Testis (tissue), 3 donors: ENCODE measurements around the gene MARS2. TPM values are rescaled to one million over a fixed set of nuclear protein-coding genes. Genes with fewer than 3 reads are reported as not detected.

Experiments used
- DNase-seq: peaks from one replicate; pipeline ENCODE4 v3.0.0-alpha.2; 2019
- H3K27ac ChIP-seq, 2 donors: fragments of 200-600 bp; sonication (generic); one replicate each; pipeline ENCODE4 v1.5.1; 2019
- H3K27me3 ChIP-seq: fragments of 200-600 bp; sonication (generic); one replicate; pipeline ENCODE4 v1.5.1; 2019
- H3K36me3 ChIP-seq: fragments of 200-600 bp; sonication (generic); one replicate; pipeline ENCODE4 v1.5.1; 2017; ENCODE audit warnings: low read depth; ENCODE audit errors: missing control alignments
- H3K4me1 ChIP-seq: fragments of 200-600 bp; sonication (generic); one replicate; pipeline ENCODE4 v1.5.1; 2019
- H3K4me3 ChIP-seq, 2 donors: fragments of 200-600 bp; sonication (generic); one replicate each; pipeline ENCODE4 v1.5.1; 2017 to 2019
- H3K9me3 ChIP-seq: fragments of 200-600 bp; sonication (generic); one replicate; pipeline ENCODE4 v1.5.1; 2017
- POLR2A ChIP-seq: fragments of 450-650 bp; IDR thresholded peaks from one replicate; pipeline ENCODE4 v1.6.1; 2017; ENCODE audit warnings: antibody characterized with exemption, mild to moderate bottlenecking, moderate library complexity
- WGBS, 2 donors: methylation state at CpG; one replicate each; pipeline ENCODE4 v1.1.5; 2018; 5-methylcytosine and 5-hydroxymethylcytosine counted together
- intact Hi-C: fragments of 100-400 bp; cut with DNase I; formaldehyde crosslinking; loops from one replicate; pipeline ENCODE4 v1.15.1; 2023; ENCODE audit warnings: low total_unique reads
- polyA plus RNA-seq: library from polyadenylated mRNA; stranded (reverse); fragments of 350-450 nt; fragmentation: Illumina TruSeq; extraction: RNeasy Lipid Tissue Mini Kit (QIAGEN cat#74804); gene quantifications from one replicate; pipeline ENCODE4 v1.2.3, GENCODE V29; 2014; ENCODE audit warnings: low read depth, low replicate concordance; ENCODE audit not compliant: insufficient read depth
- total RNA-seq, 2 donors: library from RNA; depleted of rRNA; stranded (reverse); fragments of >200 nt; gene quantifications; one replicate each; pipeline ENCODE4 v1.2.3, GENCODE V29; 2016
- TF ChIP-seq, protein P1 (sequence below), 3 experiments: fragments of 450-650 bp in 2 of 3; fragments of 200-600 bp in 1 of 3; sonication (generic) in 1 of 3; IDR thresholded peaks; one replicate each; pipeline ENCODE4 v1.5.1; 2016 to 2019; ENCODE audit warnings: antibody characterized with exemption in 3 of 3, mild to moderate bottlenecking in 2 of 3, moderate library complexity in 1 of 3

The MARS2 gene
- total and polyA plus RNA-seq, 3 donors from 2014 or later: 3.3 to 5.9 (median 5.9) TPM

GRCh38 chr2:197668296-197668695, 36.9 kb upstream of the MARS2 start:
- Histone ChIP-seq H3K27me3 (no peaks in the 10 kb centered on the region), H3K9me3 (no peaks in the 10 kb centered on the region), H3K27ac (no peak overlapping the region), H3K36me3 (no peaks in the 10 kb centered on the region), H3K4me3 (no peak overlapping the region), H3K4me1 (no peaks in the 10 kb centered on the region)
- intact Hi-C loops: no loop called here
- DNase-seq: no peak
- TF ChIP-seq, protein P1, sequence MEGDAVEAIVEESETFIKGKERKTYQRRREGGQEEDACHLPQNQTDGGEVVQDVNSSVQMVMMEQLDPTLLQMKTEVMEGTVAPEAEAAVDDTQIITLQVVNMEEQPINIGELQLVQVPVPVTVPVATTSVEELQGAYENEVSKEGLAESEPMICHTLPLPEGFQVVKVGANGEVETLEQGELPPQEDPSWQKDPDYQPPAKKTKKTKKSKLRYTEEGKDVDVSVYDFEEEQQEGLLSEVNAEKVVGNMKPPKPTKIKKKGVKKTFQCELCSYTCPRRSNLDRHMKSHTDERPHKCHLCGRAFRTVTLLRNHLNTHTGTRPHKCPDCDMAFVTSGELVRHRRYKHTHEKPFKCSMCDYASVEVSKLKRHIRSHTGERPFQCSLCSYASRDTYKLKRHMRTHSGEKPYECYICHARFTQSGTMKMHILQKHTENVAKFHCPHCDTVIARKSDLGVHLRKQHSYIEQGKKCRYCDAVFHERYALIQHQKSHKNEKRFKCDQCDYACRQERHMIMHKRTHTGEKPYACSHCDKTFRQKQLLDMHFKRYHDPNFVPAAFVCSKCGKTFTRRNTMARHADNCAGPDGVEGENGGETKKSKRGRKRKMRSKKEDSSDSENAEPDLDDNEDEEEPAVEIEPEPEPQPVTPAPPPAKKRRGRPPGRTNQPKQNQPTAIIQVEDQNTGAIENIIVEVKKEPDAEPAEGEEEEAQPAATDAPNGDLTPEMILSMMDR (IDR thresholded peaks at IDR 0.05): no peak
- 89% methylated on average over 3 of the region's 3 CpGs; no CpG with 5 or more reads in 1 of the 2 donors for WGBS, 2 donors

GRCh38 chr2:197669077-197669476, 36.1 kb upstream of the MARS2 start:
- Histone ChIP-seq H3K27me3 (no peaks in the 10 kb centered on the region), H3K4me1 (no peaks in the 10 kb centered on the region), H3K4me3 (no peak overlapping the region), H3K9me3 (no peaks in the 10 kb centered on the region), H3K27ac (no peak overlapping the region), H3K36me3 (no peaks in the 10 kb centered on the region)
- intact Hi-C loops: no loop called here
- no peak for TF ChIP-seq POLR2A
- TF ChIP-seq, protein P1 (IDR thresholded peaks at IDR 0.05): no peak
- no peak for DNase-seq

GRCh38 chr2:197672371-197672893, 32.7 kb upstream of the MARS2 start:
- H3K9me3 ChIP-seq: no peaks in the 10 kb centered on the region
- H3K4me1 ChIP-seq: no peaks in the 10 kb centered on the region
- intact Hi-C loops: no loop called here
- no peaks in the 10 kb centered on the region for H3K27me3 ChIP-seq
- no peak overlapping the region for H3K4me3 ChIP-seq
- TF ChIP-seq, protein P1 (IDR thresholded peaks at IDR 0.05): no peak
- TF ChIP-seq POLR2A: no peak
- H3K36me3 ChIP-seq: no peaks in the 10 kb centered on the region
- 60 to 83% methylated on average over 1 of the region's 1 CpG for WGBS, 2 donors
- no peak overlapping the region for H3K27ac ChIP-seq
- DNase-seq: no peak

DNA sequence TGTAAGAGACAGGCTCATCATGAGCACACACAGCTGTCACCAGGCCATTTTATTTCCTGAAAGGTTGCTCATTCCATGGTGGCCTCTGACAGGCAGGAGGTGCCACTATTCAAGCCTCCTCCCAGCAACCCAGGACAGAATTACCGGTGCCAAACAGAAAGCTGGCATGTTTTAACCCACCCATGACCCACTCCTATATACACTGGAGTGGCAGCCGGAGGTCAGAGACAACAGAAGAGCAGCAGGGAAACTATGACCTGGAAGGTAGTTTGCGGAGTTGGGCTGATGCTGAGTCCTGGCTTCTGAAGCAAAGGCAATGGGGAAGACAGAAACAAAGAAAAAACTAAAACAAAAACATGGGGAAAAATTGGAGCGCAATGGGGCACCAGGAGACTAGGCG, 32.1 kb upstream of the MARS2 start:
- DNase-seq: no peak

DNA sequence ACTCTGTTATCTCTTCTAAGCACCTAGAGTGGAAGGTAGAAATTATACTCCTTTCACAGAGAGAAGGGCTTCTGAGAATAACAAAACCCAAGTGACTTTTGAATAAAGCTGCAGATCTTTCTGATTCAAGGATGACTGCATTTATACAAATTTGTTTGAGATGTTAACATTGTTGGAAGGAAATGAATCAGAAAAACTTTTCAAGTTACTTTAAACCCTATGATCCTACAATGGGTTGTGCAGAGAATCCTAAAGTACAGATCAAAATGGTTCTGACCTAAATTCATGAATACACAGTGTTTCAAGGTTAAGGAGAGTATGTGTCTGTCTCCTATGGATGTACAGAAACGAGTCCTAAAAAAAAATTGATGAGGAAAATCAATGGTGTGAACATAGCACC, 31.6 kb upstream of the MARS2 start:
- H3K9me3 ChIP-seq: no peaks in the 10 kb centered on the region
- no peak for DNase-seq
- 34 to 43% methylated on average over 1 of the region's 1 CpG for WGBS, 2 donors
- no peaks in the 10 kb centered on the region for H3K4me1 ChIP-seq
- intact Hi-C loops: no loop called here
- no peaks in the 10 kb centered on the region for H3K27me3 ChIP-seq
- no peak overlapping the region for H3K4me3 ChIP-seq
- no peaks in the 10 kb centered on the region for H3K36me3 ChIP-seq
- H3K27ac ChIP-seq: no peak overlapping the region
- TF ChIP-seq, protein P1 (IDR thresholded peaks at IDR 0.05): no peak
- no peak for TF ChIP-seq POLR2A

More for the DNA sequence above, 32.1 kb upstream of the MARS2 start:
- Histone ChIP-seq H3K9me3 (no peaks in the 10 kb centered on the region), H3K4me3 (no peak overlapping the region), H3K27me3 (no peaks in the 10 kb centered on the region), H3K27ac (no peak overlapping the region), H3K4me1 (no peaks in the 10 kb centered on the region), H3K36me3 (no peaks in the 10 kb centered on the region)
- intact Hi-C loops: no loop called here
- 77 to 79% methylated on average over 5 of the region's 5 CpGs for WGBS, 2 donors
- TF ChIP-seq POLR2A: no peak
- TF ChIP-seq, protein P1 (IDR thresholded peaks at IDR 0.05): no peak
